Activated T-cell treated with anti-CD3 and anti-CD28 coated beads, Interleukin-2, amount 50 U/mL, for 4 hours (primary cell): ENCODE data around the gene L3MBTL3. TPM values are rescaled to one million over a fixed set of nuclear protein-coding genes. Genes with fewer than 3 reads are reported as not detected.

Source experiments
- ATAC-seq, 2 donors: fragments of 200-7000 bp; cut with Tn5 transposase; one replicate each; pipeline ENCODE4 v1.10.0; 2021
- DNase-seq: peaks from one replicate; pipeline ENCODE4 v3.0.0-alpha.2; 2020
- H3K27me3 Mint-ChIP-seq: one replicate; pipeline ENCODE4 v1.8.0; 2021; ENCODE audit warnings: low read depth, mixed read lengths
- H3K36me3 Mint-ChIP-seq: one replicate; pipeline ENCODE4 v1.8.0; 2022; ENCODE audit warnings: mixed read lengths; ENCODE audit not compliant: insufficient read depth
- H3K4me1 Mint-ChIP-seq: one replicate; pipeline ENCODE4 v1.8.0; 2021; ENCODE audit warnings: low read depth, mixed read lengths
- H3K4me3 Mint-ChIP-seq: one replicate; pipeline ENCODE4 v1.8.0; 2021; ENCODE audit warnings: mild to moderate bottlenecking, moderate library complexity, mixed read lengths
- H3K9me3 Mint-ChIP-seq: one replicate; pipeline ENCODE4 v1.8.0; 2021; ENCODE audit warnings: mixed read lengths
- total RNA-seq, 3 donors: library from RNA; stranded (reverse); gene quantifications; one replicate each; pipeline ENCODE4 v1.2.1, GENCODE V29; 2021

L3MBTL3 gene
- total RNA-seq, 3 donors from 2014 or later = 10.0 to 13.5 (median 11.8) TPM

DNA sequence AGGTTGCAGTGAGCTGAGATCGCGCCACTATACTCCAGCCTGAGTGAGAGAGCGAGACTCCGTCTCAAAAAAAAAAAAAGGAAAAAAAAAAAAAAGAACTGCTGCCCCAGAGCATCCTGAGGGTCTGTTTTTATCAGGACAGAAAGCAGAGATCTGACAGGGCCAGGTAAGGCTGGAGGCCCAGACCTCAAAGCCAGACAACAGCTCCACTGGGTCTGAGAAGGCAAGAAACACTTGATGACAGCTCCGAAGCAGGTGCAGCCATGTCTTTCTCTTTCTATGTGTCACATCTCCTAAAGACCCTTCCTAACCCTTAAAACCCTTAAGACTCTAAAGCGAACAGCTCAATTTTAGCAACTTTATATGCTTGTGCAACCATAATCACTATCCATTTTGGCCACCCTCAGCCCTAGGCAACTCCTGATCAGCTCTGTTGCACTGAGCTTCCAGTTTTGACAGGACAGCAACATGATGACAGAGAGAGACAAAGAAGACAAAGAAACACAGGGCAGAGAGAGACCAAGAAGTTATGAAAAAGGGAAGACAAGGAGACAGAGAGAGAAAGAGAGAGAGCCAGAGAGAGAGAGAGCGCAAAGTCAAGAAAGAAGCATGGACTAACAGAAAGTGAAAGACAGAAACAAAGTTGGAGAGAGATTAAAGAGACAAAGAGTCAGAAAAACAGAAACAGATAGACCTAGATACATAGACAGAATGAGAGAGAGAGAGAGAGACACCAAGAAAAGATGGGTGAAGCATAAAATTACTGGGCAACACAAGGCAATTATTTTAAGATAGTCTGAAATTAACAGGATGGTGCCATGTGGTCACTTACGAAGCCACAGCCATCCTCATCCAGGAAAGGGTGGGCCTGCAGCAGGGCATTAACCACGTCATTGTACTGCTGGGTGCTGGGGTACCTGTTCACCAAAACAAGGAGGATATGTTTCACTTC, 165.2 kb downstream of the L3MBTL3 start:
- H3K9me3 Mint-ChIP-seq = no peaks in the 10 kb centered on the region
- DNase-seq (no peak), ATAC-seq (peak; percentile 63 to 70)
- H3K4me3 Mint-ChIP-seq = peak overlapping the region; percentile 47
- peaks cover 40% of the 10 kb centered on the region for H3K4me1 Mint-ChIP-seq
- H3K27me3 Mint-ChIP-seq = no peaks in the 10 kb centered on the region
- H3K36me3 Mint-ChIP-seq = peaks cover 26% of the 10 kb centered on the region

DNA sequence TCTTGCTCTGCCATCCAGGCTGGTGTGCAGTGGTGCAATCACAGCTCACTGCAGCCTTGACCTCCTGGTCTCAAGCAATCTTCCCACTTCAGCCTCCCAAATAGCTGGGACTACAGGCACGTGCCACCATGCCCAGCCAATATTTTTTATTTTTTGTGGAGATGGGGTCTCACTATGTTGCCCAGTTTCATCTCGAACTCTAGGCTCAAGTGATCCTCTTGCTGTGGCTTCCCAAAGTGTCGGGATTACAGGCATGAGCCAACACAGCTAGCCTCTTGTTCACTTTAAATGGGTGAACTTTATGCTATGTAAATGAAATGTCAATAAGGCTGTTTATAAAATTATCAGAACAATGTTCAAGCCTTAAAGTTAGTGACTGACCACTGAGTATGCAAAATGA, 167.3 kb downstream of the L3MBTL3 start:
- H3K4me1 Mint-ChIP-seq = peaks cover 58% of the 10 kb centered on the region
- no peaks in the 10 kb centered on the region for H3K9me3 Mint-ChIP-seq
- DNase-seq = no peak
- no peak overlapping the region for H3K4me3 Mint-ChIP-seq
- no peaks in the 10 kb centered on the region for H3K27me3 Mint-ChIP-seq
- peaks cover 23% of the 10 kb centered on the region for H3K36me3 Mint-ChIP-seq
- ATAC-seq = no peak

DNA sequence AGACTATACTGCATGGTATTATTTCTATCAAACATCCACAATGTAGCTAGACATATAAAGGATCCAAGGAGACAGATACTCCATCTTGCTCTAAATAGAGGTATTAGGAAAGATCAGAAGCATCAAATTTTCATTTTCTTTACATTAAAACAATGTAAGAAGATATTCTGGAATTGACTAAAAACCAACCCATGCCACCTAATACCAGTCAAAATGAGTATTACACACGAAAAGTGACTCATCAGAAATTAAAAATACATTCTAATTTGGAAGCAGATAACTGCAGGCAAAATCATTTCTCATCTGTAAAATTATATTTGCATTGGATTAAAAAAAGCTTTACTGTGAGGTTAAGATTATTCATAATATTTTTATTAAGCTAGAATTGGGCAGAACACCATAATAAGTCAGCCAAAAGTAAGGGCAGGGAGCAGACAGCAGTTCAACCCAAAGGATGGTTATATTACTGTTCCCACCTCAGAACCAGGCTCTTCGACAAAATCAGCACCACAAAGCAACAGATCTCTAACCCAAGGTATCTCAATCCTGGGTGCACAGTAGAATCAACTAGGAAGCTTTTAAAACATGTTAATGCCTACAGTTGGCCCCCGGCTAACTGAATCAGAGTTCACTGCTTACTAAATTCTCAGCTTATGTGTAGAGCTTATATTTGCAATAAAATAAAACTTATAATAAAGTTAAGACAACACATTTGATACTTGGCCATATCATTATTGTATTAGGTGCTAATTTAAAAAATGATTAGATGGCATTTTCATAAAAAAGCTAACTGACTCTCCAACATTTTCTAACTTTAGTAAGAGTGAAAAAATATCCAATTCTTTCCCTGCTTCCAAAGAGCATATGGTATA, 169.2 kb downstream of the L3MBTL3 start:
- Mint-ChIP-seq H3K9me3 (no peaks in the 10 kb centered on the region), H3K4me1 (peaks cover 77% of the 10 kb centered on the region), H3K4me3 (no peak overlapping the region), H3K27me3 (no peaks in the 10 kb centered on the region), H3K36me3 (peaks cover 21% of the 10 kb centered on the region)
- ATAC-seq = peak; percentile 42 to 55
- DNase-seq = no peak

DNA sequence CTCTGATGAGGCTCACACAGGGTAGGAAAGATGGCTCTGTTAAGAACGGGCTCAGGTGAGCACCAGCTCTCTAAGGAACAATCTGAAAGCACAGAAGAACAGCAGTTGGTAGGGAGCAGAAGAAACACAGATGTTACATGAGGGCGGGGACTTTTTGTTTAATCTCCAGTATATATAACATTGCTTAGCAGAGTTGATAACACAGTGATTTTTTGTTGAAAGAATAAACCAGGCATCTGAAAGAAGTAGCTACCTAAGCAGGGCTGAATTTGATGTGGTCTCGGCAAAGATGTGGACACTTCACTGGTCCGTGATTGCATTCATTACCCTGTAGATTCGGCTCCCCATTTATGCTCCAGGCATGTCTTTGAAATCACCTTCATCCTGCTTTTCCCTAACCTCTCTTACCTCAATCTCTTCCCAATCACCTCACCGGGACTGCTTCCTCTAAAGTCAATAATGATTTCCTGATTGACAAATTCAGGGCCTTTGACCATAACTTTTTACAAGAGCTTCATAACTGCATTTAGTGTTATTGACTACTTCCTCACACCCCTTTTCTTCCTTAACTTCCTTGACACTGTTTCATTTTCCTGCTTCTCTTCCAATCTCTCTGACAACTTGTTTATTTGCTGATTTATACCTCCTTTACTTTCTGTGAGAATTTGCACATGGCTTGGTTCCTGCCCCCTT, 170.0 kb downstream of the L3MBTL3 start:
- DNase-seq (no peak), ATAC-seq (no peak)
- Mint-ChIP-seq H3K9me3 (no peaks in the 10 kb centered on the region), H3K27me3 (no peaks in the 10 kb centered on the region), H3K4me3 (no peak overlapping the region), H3K4me1 (peaks cover 83% of the 10 kb centered on the region), H3K36me3 (peaks cover 24% of the 10 kb centered on the region)

DNA sequence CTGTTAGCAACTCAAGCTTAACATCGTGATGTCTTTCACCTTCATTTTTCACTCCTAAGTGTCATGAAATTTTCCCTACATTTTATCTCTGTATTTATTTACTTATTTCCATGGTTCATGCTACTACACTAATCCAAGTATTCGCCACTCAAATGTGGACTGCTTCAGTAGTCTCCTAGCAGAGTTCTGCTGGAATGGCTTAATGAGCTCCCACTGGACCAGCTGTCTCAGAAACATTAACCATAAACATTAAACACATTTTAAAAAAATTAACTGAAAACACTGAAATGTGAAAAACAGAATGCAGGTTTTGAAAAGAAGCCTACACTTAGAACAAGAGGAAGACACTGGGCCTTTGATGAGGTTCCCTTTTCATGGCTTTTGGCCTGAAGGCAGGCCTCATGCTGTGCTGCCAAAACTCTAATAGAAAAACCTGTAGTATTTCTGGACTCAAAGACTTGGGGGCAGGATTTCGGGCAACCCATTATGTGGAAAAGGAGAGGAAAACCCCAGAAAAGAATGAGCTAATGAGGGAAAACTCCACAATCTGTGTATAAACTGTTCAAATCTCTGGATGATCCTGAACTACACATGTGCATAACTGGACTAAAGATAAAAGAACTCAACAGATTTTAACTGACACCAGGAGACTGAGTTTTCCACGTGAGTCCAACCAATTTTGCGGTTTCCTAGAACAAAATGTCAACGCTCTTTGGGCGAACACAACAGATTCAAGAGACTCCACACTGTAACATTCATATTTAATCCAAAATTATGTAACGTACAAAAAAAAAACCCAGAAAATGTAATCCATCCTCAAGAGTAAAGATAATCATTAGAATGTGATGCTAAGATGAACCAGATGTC, 171.4 kb downstream of the L3MBTL3 start:
- H3K27me3 Mint-ChIP-seq = no peaks in the 10 kb centered on the region
- no peak overlapping the region for H3K4me3 Mint-ChIP-seq
- DNase-seq (no peak), ATAC-seq (no peak)
- H3K9me3 Mint-ChIP-seq = no peaks in the 10 kb centered on the region
- peaks cover 30% of the 10 kb centered on the region for H3K36me3 Mint-ChIP-seq
- H3K4me1 Mint-ChIP-seq = peaks cover 82% of the 10 kb centered on the region

Other genes with a start within 250 kb of the L3MBTL3 start
- not detected for gene TMEM244, start 157.3 kb upstream of the L3MBTL3 start, total RNA-seq
- 1 to 10 TPM; 2.1 to 2.9 (median 2.2) TPM for gene SAMD3, start 204.4 kb downstream of the L3MBTL3 start, total RNA-seq